WTC11 (cell line): ENCODE data around the gene NDUFB3.

Experiments
- CREM ChIP-seq: sonication (generic); formaldehyde crosslinking; IDR thresholded peaks from 2 replicates; pipeline ENCODE4 v1.8.1; 2022; ENCODE audit warnings: mild to moderate bottlenecking, missing genetic modification reagents, moderate library complexity
- ELF4 ChIP-seq: sonication (generic); formaldehyde crosslinking; IDR thresholded peaks from 2 replicates; pipeline ENCODE4 v1.8.1; 2022; ENCODE audit warnings: low read depth, mild to moderate bottlenecking, moderate library complexity, missing genetic modification reagents
- IRF2 ChIP-seq: sonication (generic); formaldehyde crosslinking; IDR thresholded peaks from 2 replicates; pipeline ENCODE4 v1.8.0; 2022; ENCODE audit warnings: low read depth, missing genetic modification reagents, borderline replicate concordance
- MYBL2 ChIP-seq: sonication (generic); formaldehyde crosslinking; IDR thresholded peaks from 2 replicates; pipeline ENCODE4 v1.8.1; 2023; ENCODE audit warnings: mild to moderate bottlenecking, moderate library complexity, missing genetic modification reagents
- NFATC4 ChIP-seq: fragments of 250-450 bp; sonication (Bioruptor Pico); IDR thresholded peaks from 2 replicates; pipeline ENCODE4 v1.9.0; 2021; ENCODE audit warnings: mild to moderate bottlenecking
- RELA ChIP-seq: sonication (generic); formaldehyde crosslinking; IDR thresholded peaks from 2 replicates; pipeline ENCODE4 v1.8.1; 2022; ENCODE audit warnings: missing genetic modification reagents, mild to moderate bottlenecking, borderline replicate concordance
- TEAD4 ChIP-seq: sonication (generic); formaldehyde crosslinking; IDR thresholded peaks from 2 replicates; pipeline ENCODE4 v1.8.0; 2022; ENCODE audit warnings: mild to moderate bottlenecking, missing genetic modification reagents
- ZNF263 ChIP-seq: sonication (generic); formaldehyde crosslinking; IDR thresholded peaks from 2 replicates; pipeline ENCODE4 v1.8.1; 2022; ENCODE audit warnings: low read depth, mild to moderate bottlenecking, moderate library complexity, missing genetic modification reagents
- TF ChIP-seq, protein P1 (sequence below): sonication (generic); formaldehyde crosslinking; IDR thresholded peaks from 2 replicates; pipeline ENCODE4 v1.8.1; 2023; ENCODE audit warnings: mild to moderate bottlenecking, missing genetic modification reagents, moderate library complexity
- TF ChIP-seq, protein P2 (sequence below): fragments of 200-600 bp; IDR thresholded peaks from 2 replicates; pipeline ENCODE4 v1.8.0; 2022; ENCODE audit warnings: antibody characterized with exemption
- TF ChIP-seq, protein P3 (sequence below): sonication (generic); formaldehyde crosslinking; IDR thresholded peaks from 2 replicates; pipeline ENCODE4 v1.8.1; 2022; ENCODE audit warnings: low read depth, missing genetic modification reagents, borderline replicate concordance
- TF ChIP-seq, protein P4 (sequence below): sonication (generic); formaldehyde crosslinking; IDR thresholded peaks from 2 replicates; pipeline ENCODE4 v1.8.0; 2022; ENCODE audit warnings: mild to moderate bottlenecking, missing genetic modification reagents
- TF ChIP-seq, protein P5 (sequence below): sonication (generic); formaldehyde crosslinking; conservative IDR thresholded peaks from 2 replicates; pipeline ENCODE4 v1.8.1; 2022; ENCODE audit warnings: mild to moderate bottlenecking, missing genetic modification reagents
- TF ChIP-seq, protein P6 (sequence below): sonication (generic); formaldehyde crosslinking; IDR thresholded peaks from 2 replicates; pipeline ENCODE4 v1.8.1; 2023; ENCODE audit warnings: mild to moderate bottlenecking, missing genetic modification reagents, moderate library complexity

DNA sequence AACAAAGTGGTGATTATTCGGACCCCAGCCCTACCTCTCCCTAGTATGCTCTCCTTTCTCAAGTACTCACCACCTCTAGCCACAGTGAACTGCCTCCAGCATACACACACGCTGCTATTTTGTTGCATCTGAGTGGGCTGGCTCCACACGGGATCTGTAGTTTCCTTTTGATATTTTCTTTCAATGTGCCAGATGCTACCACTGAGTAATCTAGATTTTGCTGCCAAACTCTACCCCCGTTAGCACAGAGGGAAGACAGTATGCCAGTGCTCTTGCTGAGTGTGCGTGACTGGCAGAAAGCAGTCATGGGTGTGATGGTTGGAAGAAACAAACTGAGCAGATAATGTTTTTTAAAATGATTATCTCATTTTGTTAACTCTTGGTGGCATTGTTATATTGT is 55.8 kb downstream of the NDUFB3 start:
- TF ChIP-seq, protein P1, sequence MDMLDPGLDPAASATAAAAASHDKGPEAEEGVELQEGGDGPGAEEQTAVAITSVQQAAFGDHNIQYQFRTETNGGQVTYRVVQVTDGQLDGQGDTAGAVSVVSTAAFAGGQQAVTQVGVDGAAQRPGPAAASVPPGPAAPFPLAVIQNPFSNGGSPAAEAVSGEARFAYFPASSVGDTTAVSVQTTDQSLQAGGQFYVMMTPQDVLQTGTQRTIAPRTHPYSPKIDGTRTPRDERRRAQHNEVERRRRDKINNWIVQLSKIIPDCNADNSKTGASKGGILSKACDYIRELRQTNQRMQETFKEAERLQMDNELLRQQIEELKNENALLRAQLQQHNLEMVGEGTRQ (CRISPR knock-in tag): no peak
- TF ChIP-seq, protein P2, sequence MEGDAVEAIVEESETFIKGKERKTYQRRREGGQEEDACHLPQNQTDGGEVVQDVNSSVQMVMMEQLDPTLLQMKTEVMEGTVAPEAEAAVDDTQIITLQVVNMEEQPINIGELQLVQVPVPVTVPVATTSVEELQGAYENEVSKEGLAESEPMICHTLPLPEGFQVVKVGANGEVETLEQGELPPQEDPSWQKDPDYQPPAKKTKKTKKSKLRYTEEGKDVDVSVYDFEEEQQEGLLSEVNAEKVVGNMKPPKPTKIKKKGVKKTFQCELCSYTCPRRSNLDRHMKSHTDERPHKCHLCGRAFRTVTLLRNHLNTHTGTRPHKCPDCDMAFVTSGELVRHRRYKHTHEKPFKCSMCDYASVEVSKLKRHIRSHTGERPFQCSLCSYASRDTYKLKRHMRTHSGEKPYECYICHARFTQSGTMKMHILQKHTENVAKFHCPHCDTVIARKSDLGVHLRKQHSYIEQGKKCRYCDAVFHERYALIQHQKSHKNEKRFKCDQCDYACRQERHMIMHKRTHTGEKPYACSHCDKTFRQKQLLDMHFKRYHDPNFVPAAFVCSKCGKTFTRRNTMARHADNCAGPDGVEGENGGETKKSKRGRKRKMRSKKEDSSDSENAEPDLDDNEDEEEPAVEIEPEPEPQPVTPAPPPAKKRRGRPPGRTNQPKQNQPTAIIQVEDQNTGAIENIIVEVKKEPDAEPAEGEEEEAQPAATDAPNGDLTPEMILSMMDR: no peak
- TF ChIP-seq RELA (CRISPR knock-in tag) (no peak), TEAD4 (CRISPR knock-in tag) (no peak), CREM (no peak), ZNF263 (CRISPR knock-in tag) (no peak), NFATC4 (CRISPR knock-in tag) (no peak), IRF2 (CRISPR knock-in tag) (no peak), ELF4 (CRISPR knock-in tag) (no peak), MYBL2 (no peak)
- TF ChIP-seq, protein P3, sequence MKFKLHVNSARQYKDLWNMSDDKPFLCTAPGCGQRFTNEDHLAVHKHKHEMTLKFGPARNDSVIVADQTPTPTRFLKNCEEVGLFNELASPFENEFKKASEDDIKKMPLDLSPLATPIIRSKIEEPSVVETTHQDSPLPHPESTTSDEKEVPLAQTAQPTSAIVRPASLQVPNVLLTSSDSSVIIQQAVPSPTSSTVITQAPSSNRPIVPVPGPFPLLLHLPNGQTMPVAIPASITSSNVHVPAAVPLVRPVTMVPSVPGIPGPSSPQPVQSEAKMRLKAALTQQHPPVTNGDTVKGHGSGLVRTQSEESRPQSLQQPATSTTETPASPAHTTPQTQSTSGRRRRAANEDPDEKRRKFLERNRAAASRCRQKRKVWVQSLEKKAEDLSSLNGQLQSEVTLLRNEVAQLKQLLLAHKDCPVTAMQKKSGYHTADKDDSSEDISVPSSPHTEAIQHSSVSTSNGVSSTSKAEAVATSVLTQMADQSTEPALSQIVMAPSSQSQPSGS (CRISPR knock-in tag): no peak
- TF ChIP-seq, protein P4, sequence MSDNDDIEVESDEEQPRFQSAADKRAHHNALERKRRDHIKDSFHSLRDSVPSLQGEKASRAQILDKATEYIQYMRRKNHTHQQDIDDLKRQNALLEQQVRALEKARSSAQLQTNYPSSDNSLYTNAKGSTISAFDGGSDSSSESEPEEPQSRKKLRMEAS (CRISPR knock-in tag): no peak
- TF ChIP-seq, protein P5, sequence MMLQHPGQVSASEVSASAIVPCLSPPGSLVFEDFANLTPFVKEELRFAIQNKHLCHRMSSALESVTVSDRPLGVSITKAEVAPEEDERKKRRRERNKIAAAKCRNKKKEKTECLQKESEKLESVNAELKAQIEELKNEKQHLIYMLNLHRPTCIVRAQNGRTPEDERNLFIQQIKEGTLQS (CRISPR knock-in tag): no peak
- TF ChIP-seq, protein P6, sequence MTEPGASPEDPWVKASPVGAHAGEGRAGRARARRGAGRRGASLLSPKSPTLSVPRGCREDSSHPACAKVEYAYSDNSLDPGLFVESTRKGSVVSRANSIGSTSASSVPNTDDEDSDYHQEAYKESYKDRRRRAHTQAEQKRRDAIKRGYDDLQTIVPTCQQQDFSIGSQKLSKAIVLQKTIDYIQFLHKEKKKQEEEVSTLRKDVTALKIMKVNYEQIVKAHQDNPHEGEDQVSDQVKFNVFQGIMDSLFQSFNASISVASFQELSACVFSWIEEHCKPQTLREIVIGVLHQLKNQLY (CRISPR knock-in tag): no peak
